Hematopoietic multipotent progenitor cell treated with erythropoietin and hydrocortisone succinate and interleukin-3 and kit ligand, for 17 days (in vitro differentiated cells): ENCODE measurements around the gene ZNF827.

Experiments
- DNase-seq: peaks from one replicate; pipeline ENCODE4 v3.0.0-alpha.2; 2015; ENCODE audit warnings: low spot score

ZNF827 gene

GRCh38 chr4:145890689-145891088, 47.9 kb downstream of the ZNF827 start:
- DNase-seq, result no peak

DNA sequence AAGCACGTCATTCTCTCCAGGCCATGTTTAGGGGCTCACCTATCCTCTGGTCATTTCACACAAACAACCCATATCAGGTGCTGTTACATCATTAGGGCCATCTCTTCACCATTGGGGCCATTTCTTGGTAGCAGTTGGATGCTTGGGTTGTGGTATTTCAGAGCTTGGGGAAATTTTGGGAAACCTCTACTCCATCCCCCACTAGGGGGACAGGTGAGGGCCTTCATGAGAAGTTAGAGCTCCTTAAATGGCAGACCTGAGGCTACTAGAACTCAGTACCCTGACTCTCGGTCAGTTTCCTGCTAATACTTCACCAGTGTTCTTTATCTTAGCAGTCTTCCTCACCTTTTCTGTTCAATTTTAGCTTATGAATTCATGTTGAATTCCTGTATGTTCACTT, 50.2 kb downstream of the ZNF827 start:
- DNase-seq, result no peak

GRCh38 chr4:145887241-145887991, 51.2 kb downstream of the ZNF827 start:
- no peak for DNase-seq

- DNase-seq, result no peak
Measured at GRCh38 chr4:145886871-145887240, 51.8 kb downstream of the ZNF827 start.

DNA sequence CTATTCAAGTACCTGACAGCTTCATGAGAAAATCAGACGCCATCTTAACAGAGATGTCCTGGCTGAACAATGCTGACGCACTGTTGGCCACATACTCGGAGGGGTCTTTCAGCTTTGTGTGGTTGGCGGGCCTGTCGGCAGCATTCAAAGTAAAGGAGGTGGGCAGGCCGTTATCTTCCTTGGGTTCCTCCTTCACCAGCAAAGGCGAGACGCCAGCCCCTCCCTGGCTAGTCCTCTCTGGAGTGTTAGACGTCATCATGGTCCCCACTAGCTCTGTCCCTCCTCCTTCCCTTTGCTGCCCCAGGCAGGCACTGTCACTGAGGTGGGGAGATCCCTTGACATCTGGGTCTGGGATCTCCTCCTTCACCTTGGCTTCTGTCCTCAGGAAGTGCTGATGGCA, 53.0 kb downstream of the ZNF827 start:
- DNase-seq, result no peak

- DNase-seq, result no peak
Measured at GRCh38 chr4:145884775-145885174, 53.8 kb downstream of the ZNF827 start.

DNA sequence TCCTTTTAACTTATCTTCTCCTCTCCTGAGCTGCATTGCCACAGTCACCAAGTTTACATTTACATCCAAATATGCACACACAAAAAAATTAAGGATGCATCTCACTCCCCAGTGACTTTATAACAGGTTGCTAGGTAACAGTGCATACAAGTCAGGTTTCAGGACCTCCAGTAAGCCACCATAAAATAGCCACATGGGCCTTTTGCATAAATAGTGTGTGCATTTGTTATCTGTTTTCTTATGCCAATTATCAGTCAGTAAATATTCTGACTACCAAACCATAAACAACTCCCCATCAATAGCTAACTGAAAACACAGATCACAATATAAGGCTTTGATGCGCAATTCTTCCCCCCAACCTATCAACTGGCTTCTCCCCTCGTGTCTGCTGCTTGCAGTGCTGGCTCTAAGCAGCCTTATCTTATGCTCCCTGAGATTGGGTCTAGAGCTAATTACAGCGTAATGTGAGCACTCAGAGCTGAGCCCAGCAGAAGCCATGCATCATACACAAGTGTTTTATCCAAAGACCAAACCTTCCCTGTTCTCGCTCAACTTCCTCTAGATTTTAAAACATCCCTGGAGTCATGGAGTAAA, 55.4 kb downstream of the ZNF827 start:
- no peak for DNase-seq

DNA sequence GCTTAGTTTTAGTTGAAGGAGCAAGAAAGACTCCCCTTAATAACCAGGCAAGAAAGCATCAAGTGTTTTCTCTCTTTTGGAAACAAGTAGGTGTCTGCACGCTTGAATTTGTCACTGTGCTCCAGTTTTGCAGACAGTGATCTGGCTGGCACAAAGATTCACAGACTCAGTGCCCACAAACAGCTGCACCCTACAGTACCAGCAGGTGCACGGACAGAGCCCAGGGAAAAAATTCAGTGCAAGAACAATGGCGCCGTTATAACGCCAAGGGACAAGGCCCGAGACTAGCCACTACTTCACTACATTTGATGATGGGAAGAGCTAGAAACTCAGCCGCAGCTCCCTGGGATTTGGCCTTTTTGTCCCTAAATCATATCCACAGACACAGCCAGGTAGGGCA, 56.0 kb downstream of the ZNF827 start:
- DNase-seq, result no peak

DNA sequence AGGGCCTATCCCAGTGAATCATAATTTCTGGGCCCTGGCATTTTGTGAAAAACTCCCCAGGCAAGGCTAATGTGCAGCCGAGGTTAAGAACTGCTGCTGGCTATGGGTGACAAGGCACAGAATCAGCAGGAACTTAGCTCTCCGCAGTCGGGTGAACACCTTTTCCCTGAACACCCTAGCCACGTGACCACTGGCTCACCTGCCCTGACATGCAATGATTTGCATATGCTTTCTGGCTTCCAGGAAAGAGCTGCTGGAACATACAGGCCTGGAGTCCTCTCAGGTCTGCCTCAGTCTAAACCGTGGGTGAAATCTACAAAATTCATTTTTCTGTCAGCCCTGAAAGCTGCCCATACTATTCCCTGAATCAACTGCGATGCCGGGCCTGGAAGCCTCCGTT, 56.6 kb downstream of the ZNF827 start:
- DNase-seq, result no peak

GRCh38 chr4:145881576-145881975, 57.0 kb downstream of the ZNF827 start:
- DNase-seq, result no peak

DNA sequence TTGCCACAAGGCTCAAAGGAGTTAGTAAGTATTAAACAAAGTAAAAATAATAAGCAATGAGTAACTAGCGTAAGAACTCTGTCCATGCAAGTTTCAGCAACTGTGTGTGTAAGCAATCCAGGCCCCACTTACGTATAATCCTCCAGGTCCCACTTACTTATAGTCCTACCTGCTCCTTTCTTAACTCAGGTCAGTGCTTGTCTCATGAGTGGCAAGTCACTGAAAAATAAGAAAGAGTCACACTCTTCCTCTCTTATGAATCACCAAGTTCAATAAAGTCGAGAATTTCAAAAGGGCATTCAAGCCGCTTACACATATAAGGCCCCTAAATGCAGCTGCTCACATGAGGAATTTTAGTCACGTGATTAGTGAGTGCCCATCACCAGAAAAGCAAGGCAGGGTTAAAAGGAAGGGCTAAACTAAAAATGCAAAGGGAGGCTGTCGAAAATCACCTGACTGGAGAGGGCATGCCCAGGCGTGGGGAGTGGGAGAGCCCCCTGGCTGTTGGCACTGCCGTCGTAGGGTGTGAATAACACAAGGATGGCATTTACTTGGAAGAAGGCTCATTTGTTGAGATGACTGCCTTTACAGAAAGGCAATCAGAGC, 58.2 kb downstream of the ZNF827 start:
- DNase-seq, result no peak

- no peak for DNase-seq
Measured at GRCh38 chr4:145879598-145879997, 59.0 kb downstream of the ZNF827 start.

DNA sequence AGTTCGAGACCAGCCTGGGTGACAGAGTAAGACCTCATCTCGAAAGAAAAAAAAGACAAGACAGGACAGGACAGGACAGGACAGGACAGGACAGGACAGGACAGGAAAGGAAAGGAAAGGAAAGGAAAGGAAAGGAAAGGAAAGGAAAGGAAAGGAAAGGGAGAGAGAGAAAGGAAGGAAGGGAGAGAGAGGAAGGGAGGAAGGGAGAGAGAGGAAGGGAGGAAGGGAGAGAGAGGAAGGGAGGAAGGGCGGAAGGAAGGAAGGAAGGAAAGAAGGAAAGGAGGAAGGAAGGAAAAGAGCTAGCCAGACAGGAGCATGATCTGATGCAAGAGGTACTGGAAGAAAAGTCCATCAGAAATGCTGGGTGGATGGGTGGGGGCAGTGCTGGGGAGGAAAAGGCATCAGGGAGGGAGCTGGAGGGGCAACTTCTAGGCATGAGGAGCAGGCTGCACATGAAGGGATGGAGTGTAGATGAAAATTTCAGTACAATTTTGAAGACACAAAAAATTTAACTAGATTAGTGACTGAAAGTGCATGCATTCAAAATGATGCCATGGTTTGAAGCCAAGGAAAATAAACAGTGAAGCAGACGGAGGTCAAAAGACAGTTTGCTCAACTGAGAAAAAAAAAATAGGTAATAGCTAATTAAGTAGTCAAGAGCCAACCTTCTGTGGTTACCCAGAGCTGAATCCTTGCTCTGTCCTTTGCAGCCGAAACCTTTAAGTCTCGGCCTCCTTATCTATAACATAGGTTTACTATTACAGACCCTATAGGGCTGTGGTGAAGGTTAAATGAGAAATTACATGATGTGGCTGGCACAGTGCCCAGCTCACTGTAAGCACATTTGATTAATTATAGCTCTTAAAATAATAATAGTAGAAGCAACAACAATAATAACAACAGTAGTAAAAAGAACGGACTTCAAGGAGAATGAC, 59.9 kb downstream of the ZNF827 start:
- DNase-seq, result no peak

- no peak for DNase-seq
Measured at GRCh38 chr4:145876531-145877180, 62.0 kb downstream of the ZNF827 start.

GRCh38 chr4:145873901-145874300, 64.7 kb downstream of the ZNF827 start:
- no peak for DNase-seq

GRCh38 chr4:145871209-145871608, 67.4 kb downstream of the ZNF827 start:
- no peak for DNase-seq

DNA sequence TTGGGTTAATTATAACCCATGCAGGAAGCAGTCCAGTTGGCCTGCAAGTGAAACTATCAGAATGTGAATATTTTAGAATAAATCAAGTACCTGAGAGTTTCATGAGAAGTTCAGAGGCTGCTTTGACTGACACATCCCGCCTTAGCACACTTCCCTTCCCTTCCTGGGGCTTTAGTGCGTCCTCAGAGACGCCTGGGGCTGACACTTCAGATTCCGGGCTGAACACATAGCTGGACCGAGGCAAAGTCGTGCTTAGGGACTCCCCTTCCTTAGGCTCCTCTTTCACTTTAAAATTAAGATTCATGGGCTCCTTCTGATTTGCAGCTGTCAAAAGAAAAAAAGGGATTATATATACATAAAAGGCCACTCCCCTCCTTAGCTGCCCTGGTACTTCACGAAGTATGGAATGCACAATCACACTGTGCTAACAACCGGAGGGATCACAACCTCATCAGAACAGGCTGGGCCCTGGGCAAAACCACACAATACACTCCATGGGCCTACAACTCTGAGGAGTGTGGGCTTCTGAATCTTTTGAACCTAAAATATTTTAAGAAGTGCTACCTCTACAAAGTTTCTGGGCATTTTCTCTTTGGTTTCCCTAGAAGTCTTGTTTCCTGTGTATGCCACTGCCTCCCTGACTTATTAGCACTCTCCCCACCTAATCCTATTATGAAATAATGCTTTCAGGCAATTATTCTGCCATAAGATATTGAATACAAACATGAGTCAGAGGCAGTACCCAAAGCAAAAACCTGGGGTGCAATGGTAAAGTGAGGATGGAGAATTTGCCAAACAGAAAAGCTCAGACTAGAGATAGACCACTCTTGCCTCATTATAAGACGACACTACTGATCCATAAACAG, 68.2 kb downstream of the ZNF827 start:
- DNase-seq, result no peak

DNA sequence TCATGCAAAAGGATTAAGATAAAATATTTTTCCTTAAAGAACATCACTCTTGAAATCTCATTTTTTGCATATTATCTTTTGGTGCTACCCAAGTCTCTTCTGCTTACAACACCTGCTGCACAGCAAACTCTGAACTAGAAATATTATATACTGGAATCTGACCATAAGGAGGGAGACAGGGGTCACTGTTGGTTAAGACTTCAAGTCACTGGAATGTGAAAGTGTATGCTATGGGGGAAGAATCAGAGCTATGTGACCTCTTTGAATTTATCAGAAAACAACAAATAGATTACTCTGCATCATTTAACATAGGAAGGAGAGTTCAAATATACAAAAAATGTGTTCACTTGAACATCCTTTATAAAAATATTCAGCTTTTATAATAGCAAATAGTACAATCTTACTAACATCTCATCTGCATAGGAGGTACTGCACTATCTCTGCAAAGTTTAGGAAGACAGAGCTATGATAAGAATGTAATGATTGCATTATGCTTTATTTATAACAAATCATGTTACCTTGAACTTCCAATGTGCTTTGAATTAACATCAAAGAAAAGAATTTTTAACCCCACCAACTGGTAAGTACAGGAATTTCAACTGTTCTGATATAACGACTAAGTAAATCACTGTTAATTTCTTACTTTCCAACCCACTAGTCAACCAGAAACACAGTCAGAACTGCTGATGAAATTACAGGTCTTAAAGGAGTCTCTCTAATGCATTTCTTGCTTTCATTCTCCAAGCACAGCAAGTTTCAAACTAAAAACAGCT, 69.8 kb downstream of the ZNF827 start:
- no peak for DNase-seq

DNA sequence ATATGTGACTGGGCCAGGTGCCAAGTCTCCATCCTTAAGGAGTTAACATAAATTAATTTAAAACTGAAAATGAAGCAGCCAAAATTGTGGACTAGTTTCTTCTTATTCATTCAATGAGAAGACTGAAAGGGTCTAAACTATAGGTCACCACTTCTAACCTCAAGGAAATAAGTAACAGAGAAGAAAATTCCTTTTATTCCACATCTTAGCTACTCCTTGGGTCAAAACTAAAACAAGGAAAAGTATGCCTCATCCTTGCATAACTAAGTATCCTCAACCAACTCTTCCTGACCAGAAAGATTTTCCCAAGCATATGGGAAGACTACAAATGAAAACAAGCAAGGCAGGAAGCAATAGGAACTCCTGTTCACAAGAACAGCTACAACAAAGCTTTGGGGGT, 71.2 kb downstream of the ZNF827 start:
- no peak for DNase-seq

DNA sequence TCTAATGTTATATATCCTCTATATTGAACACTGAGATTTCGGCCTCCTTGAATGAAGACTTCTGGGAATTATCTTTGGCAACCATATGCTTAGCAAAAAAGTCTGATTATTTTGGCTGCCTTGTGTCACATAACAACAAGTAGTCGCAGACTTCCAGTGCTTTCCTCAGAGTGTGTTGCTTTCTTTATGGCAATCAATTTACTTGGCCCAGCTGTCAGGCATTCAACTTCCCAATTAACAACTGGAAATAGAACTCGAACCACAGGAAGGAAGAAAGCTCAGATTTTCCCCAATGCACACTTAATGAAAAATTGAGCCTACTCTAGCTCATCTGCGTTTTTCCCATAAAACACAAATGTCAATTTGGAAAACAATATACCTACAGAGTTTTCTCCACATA, 71.6 kb downstream of the ZNF827 start:
- no peak for DNase-seq
